ENCODE results near the gene PRMT2.

- no peak for TF ChIP-seq CTCF (IDR thresholded peaks at IDR 0.05)
- no peak for TF ChIP-seq POLR2AphosphoS5 (IDR thresholded peaks at IDR 0.05)
- no peak for TF ChIP-seq POLR2A (IDR thresholded peaks at IDR 0.05; ENCODE audit: low read depth)
- no peak for TF ChIP-seq EP300 (IDR thresholded peaks at IDR 0.05)
Observed at GRCh38 chr21:46607636-46608035, 27.8 kb upstream of the PRMT2 start.
